GM21528 (cell line): ENCODE data around the gene MPP2.
"Not testable (repeated sequence)": the region's sequence is repeated elsewhere in the genome, so short reads cannot be mapped to it uniquely, and the experiment has no call there.

Source experiments
- ATAC-seq: cut with Tn5 transposase; IDR thresholded peaks from one replicate; pipeline ENCODE4 v1.9.1; 2021; ENCODE audit warnings: mild to moderate bottlenecking, moderate library complexity; ENCODE audit not compliant: unreplicated experiment, low FRiP score

Gene MPP2

GRCh38 chr17:43932357-43932756, 25.0 kb upstream of the MPP2 start:
- ATAC-seq: no peak

GRCh38 chr17:43931062-43931571, 23.8 kb upstream of the MPP2 start:
- ATAC-seq: no peak

GRCh38 chr17:43928609-43929008, 21.3 kb upstream of the MPP2 start:
- no peak for ATAC-seq

GRCh38 chr17:43927929-43928328, 20.6 kb upstream of the MPP2 start:
- ATAC-seq: not testable (repeated sequence)

DNA sequence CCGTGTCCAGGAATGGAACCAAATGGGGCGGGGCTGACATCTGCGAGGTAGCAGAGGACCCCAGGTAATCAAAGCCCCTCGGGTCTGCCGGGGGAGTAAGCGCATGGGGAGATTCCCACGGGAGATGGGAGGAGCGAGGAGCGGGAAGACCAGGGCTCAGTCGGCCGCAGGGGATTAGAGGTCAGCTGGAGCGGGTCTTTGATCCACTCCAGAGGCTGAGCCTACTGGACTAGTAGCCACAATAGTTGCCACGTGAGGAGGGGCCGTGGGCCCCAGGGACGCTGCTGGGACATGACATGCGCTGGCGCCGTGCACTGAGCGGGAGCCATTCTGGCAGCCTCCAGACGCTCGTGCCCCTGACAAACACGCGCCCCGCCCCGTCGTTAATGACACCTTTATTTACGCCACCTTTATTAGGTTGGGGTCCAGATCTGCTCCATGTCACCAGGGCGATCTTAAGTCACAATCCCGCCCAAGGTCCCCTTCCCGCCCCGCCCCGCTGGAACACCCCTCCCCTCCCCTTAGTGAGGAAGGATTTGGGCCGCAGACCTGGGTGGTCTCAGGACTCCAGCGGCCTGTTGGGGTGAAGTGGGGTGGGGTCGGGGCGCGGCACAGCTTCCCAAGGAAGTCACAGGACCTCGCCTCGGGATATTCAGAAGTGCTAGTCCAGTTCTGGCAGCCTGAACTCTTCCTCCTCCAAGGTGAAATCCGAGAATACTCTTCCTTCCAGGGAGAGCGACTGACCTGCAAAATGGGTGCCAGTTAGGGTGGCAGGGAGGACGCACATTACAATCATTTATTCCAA, 19.9 kb upstream of the MPP2 start:
- ATAC-seq: no peak

- ATAC-seq: no peak
These were observed 17.2 kb upstream of the MPP2 start for GRCh38 chr17:43924558-43924957.

DNA sequence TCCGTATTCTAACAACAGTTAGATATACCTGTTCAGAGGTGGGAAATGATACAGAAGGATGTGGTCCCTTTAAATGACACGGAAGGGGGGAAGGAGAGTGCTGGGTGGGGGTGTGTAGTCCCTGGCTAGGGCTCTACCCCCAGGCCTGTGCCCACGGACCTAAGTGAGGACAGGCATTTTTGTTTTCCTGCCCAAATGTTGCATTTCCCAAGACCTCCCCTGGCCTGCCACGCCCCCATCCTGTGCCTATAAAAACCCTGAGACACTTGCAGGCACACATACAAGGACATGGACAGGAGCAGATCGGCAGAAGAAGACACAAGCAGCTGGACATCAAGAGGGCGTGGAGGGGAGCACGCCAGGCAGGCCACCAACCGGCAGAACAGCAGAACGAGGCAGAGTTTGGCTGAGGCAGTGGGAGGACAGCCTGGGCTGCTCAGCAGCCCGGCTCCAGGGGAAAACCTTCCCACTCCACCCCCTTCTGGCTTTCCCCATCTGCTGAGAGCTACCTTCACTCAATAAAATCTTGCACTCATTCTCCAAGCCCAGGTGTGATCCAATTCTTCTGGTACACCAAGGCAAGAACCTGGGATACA, 13.3 kb upstream of the MPP2 start:
- no peak for ATAC-seq

DNA sequence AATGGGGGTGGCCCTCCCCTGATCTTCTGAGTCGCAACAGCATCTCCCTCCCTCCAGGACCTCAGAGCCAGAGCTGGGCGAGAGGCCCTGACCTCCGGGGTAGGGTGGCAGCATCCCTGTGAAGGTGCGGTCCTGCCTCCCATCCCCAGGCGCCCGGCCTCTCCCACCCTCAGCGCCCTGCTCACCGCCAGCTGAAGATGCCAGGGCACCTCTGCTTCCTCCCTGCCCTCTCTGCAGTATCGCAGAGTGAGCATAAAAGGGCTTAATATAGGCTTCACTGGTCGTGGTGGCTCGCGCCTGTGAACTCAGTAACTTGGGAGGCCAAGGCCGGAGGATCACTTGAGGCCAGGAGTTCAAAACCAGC, 10.7 kb upstream of the MPP2 start:
- ATAC-seq: no peak

DNA sequence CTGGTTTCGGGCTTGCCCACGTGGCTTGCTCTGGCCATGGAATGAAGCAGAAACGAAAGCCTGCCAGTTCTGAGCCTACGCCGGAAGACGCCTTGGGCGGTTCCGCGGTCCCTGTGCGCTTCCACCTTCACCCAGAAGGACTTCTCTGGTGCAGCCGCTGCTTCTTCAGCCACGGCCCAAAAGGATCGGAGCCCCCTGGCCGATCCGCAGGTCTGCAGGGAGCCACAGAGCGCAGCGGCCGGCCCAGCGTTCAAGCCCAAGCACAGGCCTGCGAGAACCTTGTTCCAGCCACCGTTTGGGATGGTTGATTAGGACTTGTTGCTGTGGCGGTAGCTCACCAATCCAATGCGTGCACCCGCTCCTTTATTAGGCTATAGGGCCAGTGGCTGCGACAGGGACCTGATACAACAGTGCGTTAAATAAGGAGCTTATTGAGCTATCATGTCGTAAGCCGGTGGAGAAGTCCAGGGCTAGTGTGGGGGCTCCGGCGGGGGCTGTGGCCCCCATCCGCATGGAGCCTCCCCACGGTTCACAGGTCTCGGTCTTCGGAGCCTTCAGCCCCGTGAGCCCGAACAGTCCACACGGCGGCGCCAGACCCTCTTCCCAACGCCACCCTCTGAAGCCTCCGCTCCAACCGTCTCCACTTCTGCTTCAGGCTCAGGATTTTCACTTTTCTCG, 10.2 kb upstream of the MPP2 start:
- ATAC-seq: no peak

GRCh38 chr17:43917016-43917347, 9.6 kb upstream of the MPP2 start:
- no peak for ATAC-seq

GRCh38 chr17:43916385-43916784, 9.0 kb upstream of the MPP2 start:
- ATAC-seq: no peak

DNA sequence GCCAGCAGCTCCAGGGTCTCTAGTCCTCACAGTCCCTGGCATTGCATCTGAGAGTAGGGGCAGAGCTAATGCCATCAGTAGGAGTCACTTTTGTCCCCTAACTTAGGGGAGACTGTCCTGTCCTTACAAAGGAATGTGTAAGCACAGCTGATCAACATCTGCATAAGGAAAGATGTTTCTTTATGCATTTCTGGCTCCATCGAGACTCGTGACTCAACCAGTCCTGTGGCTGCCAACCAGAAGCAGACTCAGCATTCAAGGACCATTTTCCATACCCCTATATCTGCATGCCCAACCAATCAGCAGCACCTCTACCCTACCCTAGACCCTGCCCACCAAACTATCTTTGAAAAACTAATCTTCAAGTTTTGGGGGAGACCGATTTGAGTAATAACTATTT, 8.2 kb upstream of the MPP2 start:
- ATAC-seq: no peak

- ATAC-seq: no peak
These were observed 7.1 kb upstream of the MPP2 start for GRCh38 chr17:43914451-43914850.

DNA sequence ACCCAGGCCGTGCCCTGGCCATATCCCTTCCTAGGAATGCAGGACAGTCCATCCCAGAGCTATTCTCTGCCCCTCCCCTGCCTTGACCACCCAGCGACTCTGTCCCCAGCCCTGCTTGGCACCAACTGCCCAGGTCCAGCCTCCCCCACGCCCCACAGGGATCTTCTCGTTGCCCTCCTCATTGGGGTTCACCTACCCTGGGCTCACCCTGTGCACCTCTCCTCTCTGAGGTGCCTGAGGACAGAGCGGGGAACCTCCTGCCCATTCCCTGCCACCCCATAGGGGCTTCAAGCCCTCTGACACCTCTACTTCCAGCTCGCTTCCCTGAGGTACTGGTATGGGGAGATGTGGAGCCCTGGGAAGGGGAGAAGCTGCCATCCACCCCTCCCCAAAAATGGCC, 6.2 kb upstream of the MPP2 start:
- ATAC-seq: no peak

GRCh38 chr17:43912635-43913304, 5.4 kb upstream of the MPP2 start:
- no peak for ATAC-seq

- ATAC-seq: no peak
These were observed 4.6 kb upstream of the MPP2 start for GRCh38 chr17:43911904-43912303.

DNA sequence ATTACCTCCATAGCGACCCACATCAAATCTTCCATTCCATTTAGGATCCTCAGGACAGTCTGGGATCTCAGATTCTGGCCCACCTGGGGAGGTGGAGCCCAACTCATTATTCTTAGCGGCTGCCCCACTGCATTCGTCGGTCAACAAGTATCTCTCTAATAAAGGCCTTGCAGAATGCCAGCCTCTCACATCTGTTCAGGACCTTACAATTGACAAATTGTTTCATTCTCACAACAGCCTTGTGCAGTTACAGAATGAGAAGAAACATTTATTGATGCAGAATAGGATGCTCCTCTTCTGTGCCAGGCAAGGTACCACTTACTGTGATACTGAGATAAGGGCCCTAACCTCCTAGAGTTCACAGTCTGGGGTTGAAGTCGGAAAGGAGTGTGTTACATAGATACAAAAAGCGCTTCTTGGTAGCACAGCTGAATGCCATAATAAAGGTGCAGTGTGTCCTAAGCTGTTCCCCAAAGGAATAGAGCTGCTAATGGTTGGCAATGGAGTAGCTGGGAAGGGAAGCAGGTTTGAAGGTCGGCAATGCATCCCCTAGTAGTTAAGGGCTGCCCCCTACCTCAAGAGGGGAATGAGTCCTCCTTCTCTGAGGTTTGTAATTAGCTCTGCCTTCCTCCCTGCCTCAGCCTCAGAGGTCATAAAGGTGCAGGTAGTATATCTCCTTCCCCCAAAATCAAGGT, 2.3 kb upstream of the MPP2 start:
- ATAC-seq: no peak

DNA sequence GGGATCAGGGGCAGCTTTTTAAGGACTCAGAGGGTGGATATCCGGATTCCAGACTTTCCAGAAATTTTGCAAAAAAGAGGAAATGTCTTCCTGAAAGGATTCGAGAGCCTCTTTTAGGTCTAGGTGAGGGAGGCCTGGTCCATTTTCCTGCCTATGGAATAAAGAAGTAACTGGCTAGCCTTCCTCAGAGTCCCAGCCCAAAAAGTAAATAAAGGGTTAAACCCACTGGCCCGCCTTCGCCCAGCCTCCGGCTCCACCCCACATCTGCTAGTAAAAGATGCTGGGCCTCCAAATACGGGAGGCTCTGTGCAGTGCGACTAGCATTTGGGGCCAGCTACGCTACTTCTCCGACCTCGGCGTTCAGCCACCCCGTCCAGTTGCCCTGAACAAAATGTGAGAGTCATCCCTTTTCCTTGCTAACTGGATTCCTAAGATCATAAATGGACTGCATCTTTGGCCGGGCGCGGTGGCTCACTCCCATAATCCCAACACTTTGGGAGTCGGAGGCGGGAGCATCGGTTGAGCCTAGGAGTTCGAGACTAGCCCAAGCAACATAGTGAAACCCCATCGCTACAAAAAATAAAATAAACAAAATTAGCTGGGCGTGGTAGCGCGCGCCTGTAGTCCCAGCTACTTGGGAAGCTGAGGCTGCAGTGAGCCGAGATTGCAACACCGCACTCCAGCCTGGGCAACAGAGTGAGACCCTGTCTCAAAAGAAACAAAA, 824 bp upstream of the MPP2 start:
- ATAC-seq: no peak

DNA sequence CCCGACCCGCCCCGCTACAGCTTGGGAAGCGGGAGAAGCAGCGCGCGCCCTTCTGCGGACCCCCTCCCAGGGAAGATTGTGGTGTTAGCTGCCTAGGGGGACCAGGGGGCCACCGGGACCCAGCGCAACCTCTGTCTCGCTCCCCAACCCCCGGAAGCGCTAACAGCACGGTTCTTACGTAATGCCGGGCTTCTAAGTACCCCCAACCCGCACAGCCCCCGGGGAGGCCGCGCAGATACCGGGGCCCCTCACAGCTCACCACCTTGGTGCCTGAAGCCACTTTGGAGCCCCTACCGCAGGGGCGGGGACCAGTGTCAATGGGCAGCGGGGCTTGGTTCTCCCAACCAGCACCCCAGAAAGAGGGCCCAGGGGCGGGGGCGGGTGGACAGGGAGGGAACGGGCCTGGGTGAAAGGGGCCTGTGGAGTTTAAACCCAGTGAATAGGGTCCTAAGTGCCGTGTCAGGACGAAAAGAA, 348 bp downstream of the MPP2 start:
- ATAC-seq: no peak
